Activated CD8-positive, alpha-beta memory T cell treated with anti-CD3 and anti-CD28 coated beads, Interleukin-2, amount 50 U/mL, for 4 hours (primary cell): Measurements from ENCODE around the gene P2RY2.

Source experiments
- DNase-seq: peaks from one replicate; pipeline ENCODE4 v3.0.0-alpha.2; 2020

Gene P2RY2

GRCh38 chr11:73248526-73249185 is 30.6 kb downstream of the P2RY2 start:
- no peak for DNase-seq

GRCh38 chr11:73249304-73249703 is 31.2 kb downstream of the P2RY2 start:
- no peak for DNase-seq

- DNase-seq = no peak
Measured at GRCh38 chr11:73249853-73250783, 32.0 kb downstream of the P2RY2 start.

- no peak for DNase-seq
Measured at GRCh38 chr11:73252577-73253191, 34.6 kb downstream of the P2RY2 start.

- no peak for DNase-seq
Measured at GRCh38 chr11:73257342-73258103, 39.4 kb downstream of the P2RY2 start.

- no peak for DNase-seq
Measured at GRCh38 chr11:73258104-73259035, 40.3 kb downstream of the P2RY2 start.

GRCh38 chr11:73259406-73260126 is 41.5 kb downstream of the P2RY2 start:
- DNase-seq = no peak

GRCh38 chr11:73260127-73260457 is 42.0 kb downstream of the P2RY2 start:
- DNase-seq = no peak

- no peak for DNase-seq
Measured at GRCh38 chr11:73262851-73263495, 44.9 kb downstream of the P2RY2 start.

GRCh38 chr11:73263640-73264039 is 45.6 kb downstream of the P2RY2 start:
- DNase-seq = no peak

GRCh38 chr11:73265278-73265810 is 47.3 kb downstream of the P2RY2 start:
- no peak for DNase-seq

GRCh38 chr11:73265853-73266645 is 48.0 kb downstream of the P2RY2 start:
- DNase-seq = no peak

GRCh38 chr11:73266646-73267020 is 48.6 kb downstream of the P2RY2 start:
- DNase-seq = no peak

GRCh38 chr11:73267122-73267846 is 49.2 kb downstream of the P2RY2 start:
- DNase-seq = no peak

- no peak for DNase-seq
Measured at GRCh38 chr11:73267906-73268540, 49.9 kb downstream of the P2RY2 start.

GRCh38 chr11:73268671-73269271 is 50.7 kb downstream of the P2RY2 start:
- DNase-seq = no peak

GRCh38 chr11:73269459-73270015 is 51.5 kb downstream of the P2RY2 start:
- no peak for DNase-seq
